B cell (primary cell): Measurements from ENCODE around the gene LDHB.

ENCODE experiments used
- EZH2 ChIP-seq: IDR thresholded peaks from 2 replicates; pipeline ENCODE4 v1.6.1; 2012; ENCODE audit warnings: borderline replicate concordance, low read depth, mild to moderate bottlenecking, moderate library complexity, low read length; ENCODE audit not compliant: insufficient read depth, poor library complexity, severe bottlenecking
- TF ChIP-seq, protein P1 (sequence below): fragments of 200-600 bp; IDR thresholded peaks from one replicate; pipeline ENCODE4 v1.8.0; 2022; ENCODE audit warnings: antibody characterized with exemption, mild to moderate bottlenecking

DNA sequence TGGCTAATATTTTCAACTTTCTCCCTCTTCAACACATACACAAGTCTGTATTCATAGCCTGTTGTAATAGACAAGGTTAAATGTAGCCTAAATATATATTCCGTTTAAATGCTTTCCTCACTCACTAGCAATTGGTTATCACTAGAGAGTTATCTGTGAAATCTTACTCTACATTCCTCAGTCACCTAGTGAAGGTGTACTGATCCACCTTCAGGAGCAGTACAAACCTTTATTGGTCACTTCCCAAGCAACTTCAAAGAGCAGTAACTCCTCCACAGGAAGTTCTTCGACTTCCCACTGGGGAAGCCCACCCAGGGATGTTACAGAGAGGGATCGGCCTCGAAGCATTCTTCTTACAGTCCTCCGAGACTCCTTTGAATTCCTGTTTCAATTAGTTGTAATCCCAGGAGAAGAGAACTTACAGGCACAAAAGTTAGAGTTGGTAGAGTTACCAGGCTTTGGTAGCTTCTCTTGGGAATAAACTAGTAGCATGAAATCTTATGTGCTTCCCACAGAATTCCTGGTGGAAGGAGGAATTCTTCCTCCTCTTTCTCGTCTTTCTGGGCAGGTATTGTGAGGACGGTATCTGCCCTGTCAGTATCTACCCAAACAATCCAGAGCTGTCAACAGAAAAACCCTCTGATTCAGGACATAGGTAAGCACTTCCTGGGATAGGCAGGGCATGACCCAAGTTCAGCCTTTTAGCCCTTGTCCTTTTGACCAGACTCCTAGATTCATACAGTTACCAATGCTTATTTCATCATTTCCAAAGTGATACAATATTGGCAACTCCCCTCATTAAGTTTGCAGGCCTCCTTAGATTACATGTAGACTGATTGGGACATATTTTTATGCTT lies 53.2 kb downstream of the LDHB start, which contains the start of gene GYS2:
- TF ChIP-seq, protein P1, sequence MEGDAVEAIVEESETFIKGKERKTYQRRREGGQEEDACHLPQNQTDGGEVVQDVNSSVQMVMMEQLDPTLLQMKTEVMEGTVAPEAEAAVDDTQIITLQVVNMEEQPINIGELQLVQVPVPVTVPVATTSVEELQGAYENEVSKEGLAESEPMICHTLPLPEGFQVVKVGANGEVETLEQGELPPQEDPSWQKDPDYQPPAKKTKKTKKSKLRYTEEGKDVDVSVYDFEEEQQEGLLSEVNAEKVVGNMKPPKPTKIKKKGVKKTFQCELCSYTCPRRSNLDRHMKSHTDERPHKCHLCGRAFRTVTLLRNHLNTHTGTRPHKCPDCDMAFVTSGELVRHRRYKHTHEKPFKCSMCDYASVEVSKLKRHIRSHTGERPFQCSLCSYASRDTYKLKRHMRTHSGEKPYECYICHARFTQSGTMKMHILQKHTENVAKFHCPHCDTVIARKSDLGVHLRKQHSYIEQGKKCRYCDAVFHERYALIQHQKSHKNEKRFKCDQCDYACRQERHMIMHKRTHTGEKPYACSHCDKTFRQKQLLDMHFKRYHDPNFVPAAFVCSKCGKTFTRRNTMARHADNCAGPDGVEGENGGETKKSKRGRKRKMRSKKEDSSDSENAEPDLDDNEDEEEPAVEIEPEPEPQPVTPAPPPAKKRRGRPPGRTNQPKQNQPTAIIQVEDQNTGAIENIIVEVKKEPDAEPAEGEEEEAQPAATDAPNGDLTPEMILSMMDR, result no peak
- TF ChIP-seq EZH2, result no peak
